Astrocyte (in vitro differentiated cells and primary cell): ENCODE measurements around the gene SLC10A3. TPM values are rescaled to one million over a fixed set of nuclear protein-coding genes. Genes with fewer than 3 reads are reported as not detected.

Experiments used
- DNase-seq: peaks from one replicate; pipeline ENCODE4 v3.0.0-alpha.2; 2010; ENCODE audit warnings: low read depth
- FAIRE-seq: peaks from 2 replicates; lab custom pipeline; 2011; peaks lifted over from hg19 to GRCh38; lab: Jason Lieb, UNC
- H2AFZ ChIP-seq: 2 replicates; pipeline ENCODE4 v1.6.0; 2012; ENCODE audit warnings: low read depth, low read length, inconsistent platforms
- H3K27ac ChIP-seq: 2 replicates; pipeline ENCODE4 v1.5.1; 2011; ENCODE audit warnings: low read depth, low read length, inconsistent platforms
- H3K27me3 ChIP-seq: 2 replicates; pipeline ENCODE4 v1.6.0; 2011; ENCODE audit warnings: low read length, inconsistent platforms; ENCODE audit not compliant: insufficient read depth
- H3K36me3 ChIP-seq: 2 replicates; pipeline ENCODE4 v1.5.1; 2011; ENCODE audit warnings: low read length, inconsistent platforms; ENCODE audit not compliant: insufficient read depth
- H3K4me1 ChIP-seq: 2 replicates; pipeline ENCODE4 v1.5.1; 2011; ENCODE audit warnings: low read length, inconsistent platforms; ENCODE audit not compliant: insufficient read depth
- H3K4me2 ChIP-seq: 2 replicates; pipeline ENCODE4 v1.6.0; 2012; ENCODE audit warnings: low read length, inconsistent platforms
- H3K4me3 ChIP-seq: 2 replicates; pipeline ENCODE4 v1.5.1; 2011; ENCODE audit warnings: low read depth, mild to moderate bottlenecking, low read length, inconsistent platforms; ENCODE audit not compliant: insufficient read depth
- H3K79me2 ChIP-seq: 2 replicates; pipeline ENCODE4 v1.6.0; 2012; ENCODE audit warnings: mild to moderate bottlenecking, low read length, inconsistent platforms; ENCODE audit not compliant: insufficient read depth
- H3K9ac ChIP-seq: 2 replicates; pipeline ENCODE4 v1.6.0; 2012; ENCODE audit warnings: mild to moderate bottlenecking, low read length, inconsistent platforms
- H3K9me3 ChIP-seq: 2 replicates; pipeline ENCODE4 v1.5.1; 2012; ENCODE audit warnings: low read depth, mild to moderate bottlenecking, low read length, inconsistent platforms; ENCODE audit not compliant: insufficient read depth
- H4K20me1 ChIP-seq: 2 replicates; pipeline ENCODE4 v1.6.0; 2012; ENCODE audit warnings: low read length, inconsistent platforms; ENCODE audit not compliant: insufficient read depth
- H3K27ac Mint-ChIP-seq: one replicate; pipeline ENCODE4 v1.8.0; 2021; ENCODE audit warnings: mild to moderate bottlenecking, mixed read lengths; ENCODE audit not compliant: unreplicated experiment
- H3K27me3 Mint-ChIP-seq: one replicate; pipeline ENCODE4 v1.8.0; 2021; ENCODE audit warnings: low read depth, mixed read lengths; ENCODE audit not compliant: unreplicated experiment
- H3K36me3 Mint-ChIP-seq: one replicate; pipeline ENCODE4 v1.8.0; 2021; ENCODE audit warnings: low read depth, mixed read lengths; ENCODE audit not compliant: unreplicated experiment
- H3K4me1 Mint-ChIP-seq: one replicate; pipeline ENCODE4 v1.8.0; 2021; ENCODE audit warnings: low read depth, mixed read lengths; ENCODE audit not compliant: unreplicated experiment
- H3K4me3 Mint-ChIP-seq: one replicate; pipeline ENCODE4 v1.8.0; 2021; ENCODE audit warnings: mild to moderate bottlenecking, moderate library complexity, mixed read lengths; ENCODE audit not compliant: unreplicated experiment
- H3K9me3 Mint-ChIP-seq: one replicate; pipeline ENCODE4 v1.8.0; 2021; ENCODE audit warnings: mild to moderate bottlenecking, mixed read lengths; ENCODE audit not compliant: unreplicated experiment
- CTCF ChIP-seq: IDR thresholded peaks from 2 replicates; pipeline ENCODE4 v1.5.1; 2011; ENCODE audit warnings: low read depth, mild to moderate bottlenecking, inconsistent platforms, low read length, moderate library complexity; ENCODE audit not compliant: insufficient read depth
- EZH2 ChIP-seq: IDR thresholded peaks from 2 replicates; pipeline ENCODE4 v1.6.1; 2012; ENCODE audit warnings: mild to moderate bottlenecking, low read length, inconsistent platforms; ENCODE audit not compliant: insufficient read depth
- total RNA-seq: library from RNA; stranded (reverse); gene quantifications from 2 replicates; pipeline ENCODE4 v1.2.1, GENCODE V29; 2021

The SLC10A3 gene
- total RNA-seq, 1 donor from 2014 or later, result 24.4 TPM

- no peak overlapping the region for H3K9ac ChIP-seq
- peaks cover 10% of the 10 kb centered on the region for H3K4me1 Mint-ChIP-seq
- no peaks in the 10 kb centered on the region for H3K27me3 ChIP-seq
- H3K27me3 Mint-ChIP-seq, result no peaks in the 10 kb centered on the region
- no peaks in the 10 kb centered on the region for H3K9me3 Mint-ChIP-seq
- no peak overlapping the region for H3K4me3 Mint-ChIP-seq
- H3K9me3 ChIP-seq, result no peaks in the 10 kb centered on the region
- TF ChIP-seq EZH2, result no peak
- TF ChIP-seq CTCF, result no peak
- H3K36me3 Mint-ChIP-seq, result peaks cover 4% of the 10 kb centered on the region
- no peak overlapping the region for H3K4me2 ChIP-seq
- H3K36me3 ChIP-seq, result no peaks in the 10 kb centered on the region
- no peaks in the 10 kb centered on the region for H4K20me1 ChIP-seq
- H2AFZ ChIP-seq, result no peak overlapping the region
- H3K27ac ChIP-seq, result no peak overlapping the region
- no peak overlapping the region for H3K27ac Mint-ChIP-seq
- no peak overlapping the region for H3K4me3 ChIP-seq
- DNase-seq (no peak), FAIRE-seq (no peak)
- H3K4me1 ChIP-seq, result peaks cover 7% of the 10 kb centered on the region
- no peaks in the 10 kb centered on the region for H3K79me2 ChIP-seq
These were observed 16.3 kb upstream of the SLC10A3 start for GRCh38 chrX:154506483-154507332.

- no peak overlapping the region for H2AFZ ChIP-seq
- DNase-seq, result peak; percentile 19
- no peak for FAIRE-seq
- peaks cover 4% of the 10 kb centered on the region for H3K36me3 Mint-ChIP-seq
- no peak overlapping the region for H3K9ac ChIP-seq
- no peaks in the 10 kb centered on the region for H3K36me3 ChIP-seq
- H3K4me2 ChIP-seq, result no peak overlapping the region
- H3K27ac ChIP-seq, result peak overlapping the region; percentile 33
- no peaks in the 10 kb centered on the region for H3K27me3 Mint-ChIP-seq
- H3K4me1 ChIP-seq, result peaks cover 7% of the 10 kb centered on the region
- no peaks in the 10 kb centered on the region for H4K20me1 ChIP-seq
- H3K27me3 ChIP-seq, result no peaks in the 10 kb centered on the region
- TF ChIP-seq EZH2, result no peak
- no peak for TF ChIP-seq CTCF
- H3K4me3 ChIP-seq, result no peak overlapping the region
- no peak overlapping the region for H3K4me3 Mint-ChIP-seq
- H3K9me3 Mint-ChIP-seq, result no peaks in the 10 kb centered on the region
- peak overlapping the region; percentile 18 for H3K27ac Mint-ChIP-seq
- H3K79me2 ChIP-seq, result no peaks in the 10 kb centered on the region
- no peaks in the 10 kb centered on the region for H3K9me3 ChIP-seq
- peaks cover 10% of the 10 kb centered on the region for H3K4me1 Mint-ChIP-seq
These were observed 15.3 kb upstream of the SLC10A3 start for GRCh38 chrX:154505734-154506133.

GRCh38 chrX:154502989-154503388 lies 12.6 kb upstream of the SLC10A3 start:
- H3K36me3 ChIP-seq, result no peaks in the 10 kb centered on the region
- Mint-ChIP-seq H3K4me3 (no peak overlapping the region), H3K4me1 (peaks cover 10% of the 10 kb centered on the region), H3K9me3 (no peaks in the 10 kb centered on the region), H3K27me3 (no peaks in the 10 kb centered on the region), H3K27ac (no peak overlapping the region), H3K36me3 (no peaks in the 10 kb centered on the region)
- H3K4me1 ChIP-seq, result peaks cover 7% of the 10 kb centered on the region
- H3K4me2 ChIP-seq, result no peak overlapping the region
- no peaks in the 10 kb centered on the region for H4K20me1 ChIP-seq
- TF ChIP-seq CTCF (no peak), EZH2 (no peak)
- FAIRE-seq (peak; percentile 92), DNase-seq (no peak)
- H3K79me2 ChIP-seq, result no peaks in the 10 kb centered on the region
- no peaks in the 10 kb centered on the region for H3K27me3 ChIP-seq
- no peak overlapping the region for H2AFZ ChIP-seq
- H3K9ac ChIP-seq, result no peak overlapping the region
- no peaks in the 10 kb centered on the region for H3K9me3 ChIP-seq
- H3K27ac ChIP-seq, result no peak overlapping the region
- no peak overlapping the region for H3K4me3 ChIP-seq
